ENCODE data around the gene TTC36.
"Not testable (repeated sequence)": the region's sequence is repeated elsewhere in the genome, so short reads cannot be mapped to it uniquely, and the experiment has no call there.

DNA sequence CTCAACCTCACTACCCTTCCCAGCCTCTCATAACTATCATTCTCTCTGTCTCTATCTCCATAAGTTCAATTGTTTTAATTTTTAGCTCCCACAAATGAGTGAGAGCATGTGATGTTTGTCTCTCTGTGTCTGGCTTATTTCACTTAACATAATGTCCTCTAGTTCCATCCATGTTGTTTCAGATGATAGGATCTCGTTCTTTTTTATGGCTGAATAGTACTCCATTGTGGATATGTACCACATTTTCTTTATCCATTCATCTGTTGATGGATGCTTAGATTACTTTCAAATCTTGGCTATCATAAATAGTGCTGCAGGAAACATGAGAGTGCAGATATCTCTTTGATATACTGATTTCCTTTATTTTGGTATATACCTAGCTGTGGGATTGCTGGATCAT, 46.0 kb upstream of the TTC36 start:
- TF ChIP-seq MTA3 (IDR thresholded peaks at IDR 0.05; ENCODE audit: borderline replicate concordance); MCM5 (IDR thresholded peaks at IDR 0.05; ENCODE audit: low read depth); ELK1 (CRISPR knock-in tag; IDR thresholded peaks at IDR 0.05); SPI1 (IDR thresholded peaks at IDR 0.05; ENCODE audit: borderline replicate concordance, low read depth, low read length); ZZZ3 (IDR thresholded peaks at IDR 0.05): not testable (repeated sequence)
